ENCODE data around the gene ISM2. TPM values are rescaled to one million over a fixed set of nuclear protein-coding genes. Genes with fewer than 3 reads are reported as not detected.

ISM2 gene
- total and polyA plus RNA-seq, 10 of the 15 experiments (the other 5 are each of a cell fraction or from before 2014, with no cell fraction given), result 0.03 TPM; not detected in 9

DNA sequence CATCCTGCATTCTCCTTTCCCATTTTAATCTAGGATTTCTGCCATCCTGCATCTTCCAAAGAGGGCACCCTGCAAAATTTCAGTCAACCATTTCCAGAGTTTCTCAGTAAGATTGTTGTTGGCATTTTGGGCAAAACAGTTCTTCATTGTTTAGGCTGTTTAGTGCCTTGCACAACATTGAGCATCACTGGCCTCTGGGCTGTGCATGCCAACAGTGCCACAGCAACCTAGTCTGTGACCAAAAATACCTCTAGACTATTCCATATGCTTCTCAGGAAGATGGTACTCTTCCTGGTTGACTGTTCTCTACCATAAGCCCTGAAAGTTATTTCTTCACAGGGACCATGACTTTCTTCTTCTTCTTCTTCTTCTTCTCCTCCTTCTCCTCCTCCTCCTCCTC, 32.5 kb upstream of the ISM2 start (continued):
- TF ChIP-seq ATF2 (IDR thresholded peaks at IDR 0.05; ENCODE audit: low read length), result no peak
- no peak for TF ChIP-seq ZBED1 (IDR thresholded peaks at IDR 0.05; ENCODE audit: borderline replicate concordance)
- no peak for TF ChIP-seq RBBP5 (conservative IDR thresholded peaks at IDR 0.05)
- TF ChIP-seq, protein P1, sequence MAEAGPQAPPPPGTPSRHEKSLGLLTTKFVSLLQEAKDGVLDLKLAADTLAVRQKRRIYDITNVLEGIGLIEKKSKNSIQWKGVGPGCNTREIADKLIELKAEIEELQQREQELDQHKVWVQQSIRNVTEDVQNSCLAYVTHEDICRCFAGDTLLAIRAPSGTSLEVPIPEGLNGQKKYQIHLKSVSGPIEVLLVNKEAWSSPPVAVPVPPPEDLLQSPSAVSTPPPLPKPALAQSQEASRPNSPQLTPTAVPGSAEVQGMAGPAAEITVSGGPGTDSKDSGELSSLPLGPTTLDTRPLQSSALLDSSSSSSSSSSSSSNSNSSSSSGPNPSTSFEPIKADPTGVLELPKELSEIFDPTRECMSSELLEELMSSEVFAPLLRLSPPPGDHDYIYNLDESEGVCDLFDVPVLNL (IDR thresholded peaks at IDR 0.05; ENCODE audit: low read depth, low read length), result no peak

- ATAC-seq (no peak), FAIRE-seq (no peak), DNase-seq (ENCODE audit: low read depth, low spot score) (no peak)
- Histone ChIP-seq H3K79me2 (ENCODE audit: control insufficient read depth, insufficient read depth, low read length) (no peaks in the 10 kb centered on the region), H3K9ac (ENCODE audit: control insufficient read depth, insufficient read depth, low read length) (no peak overlapping the region), H3K4me1 (ENCODE audit: control insufficient read depth, insufficient read depth, low read length) (no peaks in the 10 kb centered on the region), H3K9me3 (replicated peaks; ENCODE audit: control insufficient read depth, insufficient read depth, low read length) (no peaks in the 10 kb centered on the region), H3K27ac (ENCODE audit: control insufficient read depth, insufficient read depth) (no peak overlapping the region), H2AFZ (ENCODE audit: control insufficient read depth, low read depth, low read length) (no peak overlapping the region), H3K36me3 (ENCODE audit: control insufficient read depth in 2 of 2, insufficient read depth in 2 of 2, low read length in 1 of 2) (no peaks in the 10 kb centered on the region), H3K4me3 (no peak overlapping the region), H3K4me2 (ENCODE audit: control insufficient read depth, insufficient read depth) (no peak overlapping the region), H4K20me1 (ENCODE audit: control insufficient read depth, insufficient read depth) (no peaks in the 10 kb centered on the region), H3K27me3 (replicated peaks in 1 of 2; ENCODE audit: control insufficient read depth in 2 of 2, insufficient read depth in 2 of 2, low read length in 1 of 2) (no peaks in the 10 kb centered on the region)
- ChIA-PET POLR2A (interaction anchor here (1.0 kb wide), 1 partner anchor 8 kb away, joined by 3 read pairs; no protein-coding TSS in a partner anchor), CTCF (interaction anchor here (0.7 to 1.0 kb wide), 2 partner anchors 21 to 30 kb away, joined by 3 read pairs; no protein-coding TSS in a partner anchor), SMC1A (ENCODE audit: uncharacterized antibody, unreplicated experiment) (no interaction called here), RAD21 (ENCODE audit: unreplicated experiment) (no interaction called here)
- BruUV-seq (replicated peaks), result no TSS peak
- in situ Hi-C loops (cut with MboI) (no loop called here), intact Hi-C loops (cut with micrococcal nuclease; ENCODE audit: unreplicated experiment) (no loop called here)
- TF ChIP-seq SPI1 (IDR thresholded peaks at IDR 0.05; ENCODE audit: borderline replicate concordance, insufficient read depth, low read depth, low read length) (no peak), TARDBP (IDR thresholded peaks at IDR 0.05; ENCODE audit: borderline replicate concordance) (no peak), EGR1 (IDR thresholded peaks at IDR 0.05; ENCODE audit: borderline replicate concordance in 1 of 2, low read depth in 2 of 2, low read length in 2 of 2) (no peak), HCFC1 (IDR thresholded peaks at IDR 0.05; ENCODE audit: low read length) (no peak), MEF2A (IDR thresholded peaks at IDR 0.05; ENCODE audit: insufficient read depth, low read depth, low read length) (no peak), IRF4 (IDR thresholded peaks at IDR 0.05; ENCODE audit: low read depth, low read length) (no peak), CHD2 (IDR thresholded peaks at IDR 0.05; ENCODE audit: borderline replicate concordance, low read depth, low read length) (no peak), MTA2 (IDR thresholded peaks at IDR 0.05; ENCODE audit: low read depth) (no peak), EP300 (IDR thresholded peaks at IDR 0.05; ENCODE audit: borderline replicate concordance in 1 of 2, control insufficient read depth in 1 of 2, low read depth in 2 of 2, low read length in 2 of 2) (no peak), CBX3 (IDR thresholded peaks at IDR 0.05; ENCODE audit: borderline replicate concordance, low read depth) (no peak), NFYA (IDR thresholded peaks at IDR 0.05; ENCODE audit: borderline replicate concordance, low read depth, low read length) (no peak), ESRRA (IDR thresholded peaks at IDR 0.05; ENCODE audit: low read length) (no peak), HDAC2 (IDR thresholded peaks at IDR 0.05) (no peak), SMAD5 (IDR thresholded peaks at IDR 0.05; ENCODE audit: low read depth) (no peak), NFXL1 (IDR thresholded peaks at IDR 0.05; ENCODE audit: borderline replicate concordance) (no peak)
- TF ChIP-seq, protein P2, sequence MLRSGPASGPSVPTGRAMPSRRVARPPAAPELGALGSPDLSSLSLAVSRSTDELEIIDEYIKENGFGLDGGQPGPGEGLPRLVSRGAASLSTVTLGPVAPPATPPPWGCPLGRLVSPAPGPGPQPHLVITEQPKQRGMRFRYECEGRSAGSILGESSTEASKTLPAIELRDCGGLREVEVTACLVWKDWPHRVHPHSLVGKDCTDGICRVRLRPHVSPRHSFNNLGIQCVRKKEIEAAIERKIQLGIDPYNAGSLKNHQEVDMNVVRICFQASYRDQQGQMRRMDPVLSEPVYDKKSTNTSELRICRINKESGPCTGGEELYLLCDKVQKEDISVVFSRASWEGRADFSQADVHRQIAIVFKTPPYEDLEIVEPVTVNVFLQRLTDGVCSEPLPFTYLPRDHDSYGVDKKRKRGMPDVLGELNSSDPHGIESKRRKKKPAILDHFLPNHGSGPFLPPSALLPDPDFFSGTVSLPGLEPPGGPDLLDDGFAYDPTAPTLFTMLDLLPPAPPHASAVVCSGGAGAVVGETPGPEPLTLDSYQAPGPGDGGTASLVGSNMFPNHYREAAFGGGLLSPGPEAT (IDR thresholded peaks at IDR 0.05; ENCODE audit: low read depth), result no peak
Observed at GRCh38 chr14:77529963-77530362, 31.3 kb upstream of the ISM2 start.
